Testis (tissue), 3 donors: Measurements from ENCODE around the gene CHST10. TPM values are rescaled to one million over a fixed set of nuclear protein-coding genes. Genes with fewer than 3 reads are reported as not detected.

Source experiments
- DNase-seq: peaks from one replicate; pipeline ENCODE4 v3.0.0-alpha.2; 2019
- H3K27ac ChIP-seq, 2 donors: fragments of 200-600 bp; sonication (generic); one replicate each; pipeline ENCODE4 v1.5.1; 2019
- H3K27me3 ChIP-seq: fragments of 200-600 bp; sonication (generic); one replicate; pipeline ENCODE4 v1.5.1; 2019
- H3K36me3 ChIP-seq: fragments of 200-600 bp; sonication (generic); one replicate; pipeline ENCODE4 v1.5.1; 2017; ENCODE audit warnings: low read depth; ENCODE audit errors: missing control alignments
- H3K4me1 ChIP-seq: fragments of 200-600 bp; sonication (generic); one replicate; pipeline ENCODE4 v1.5.1; 2019
- H3K4me3 ChIP-seq, 2 donors: fragments of 200-600 bp; sonication (generic); one replicate each; pipeline ENCODE4 v1.5.1; 2017 to 2019
- H3K9me3 ChIP-seq: fragments of 200-600 bp; sonication (generic); one replicate; pipeline ENCODE4 v1.5.1; 2017
- CTCF ChIP-seq, 3 experiments: fragments of 450-650 bp in 2 of 3; fragments of 200-600 bp in 1 of 3; sonication (generic) in 1 of 3; IDR thresholded peaks; one replicate each; pipeline ENCODE4 v1.5.1; 2016 to 2019; ENCODE audit warnings: antibody characterized with exemption in 3 of 3, mild to moderate bottlenecking in 2 of 3, moderate library complexity in 1 of 3
- POLR2A ChIP-seq: fragments of 450-650 bp; IDR thresholded peaks from one replicate; pipeline ENCODE4 v1.6.1; 2017; ENCODE audit warnings: antibody characterized with exemption, mild to moderate bottlenecking, moderate library complexity
- WGBS, 2 donors: methylation state at CpG; one replicate each; pipeline ENCODE4 v1.1.5; 2018; 5-methylcytosine and 5-hydroxymethylcytosine counted together
- intact Hi-C: fragments of 100-400 bp; cut with DNase I; formaldehyde crosslinking; loops from one replicate; pipeline ENCODE4 v1.15.1; 2023; ENCODE audit warnings: low total_unique reads
- polyA plus RNA-seq: library from polyadenylated mRNA; stranded (reverse); fragments of 350-450 nt; fragmentation: Illumina TruSeq; extraction: RNeasy Lipid Tissue Mini Kit (QIAGEN cat#74804); gene quantifications from one replicate; pipeline ENCODE4 v1.2.3, GENCODE V29; 2014; ENCODE audit warnings: low read depth, low replicate concordance; ENCODE audit not compliant: insufficient read depth
- total RNA-seq, 2 donors: library from RNA; depleted of rRNA; stranded (reverse); fragments of >200 nt; gene quantifications; one replicate each; pipeline ENCODE4 v1.2.3, GENCODE V29; 2016

Gene CHST10
- total and polyA plus RNA-seq, 3 donors from 2014 or later = 14.6 to 21.5 (median 14.8) TPM

GRCh38 chr2:100424277-100424875, 6.9 kb upstream of the CHST10 start:
- intact Hi-C loops = no loop called here
- no peaks in the 10 kb centered on the region for H3K36me3 ChIP-seq
- H3K9me3 ChIP-seq = no peaks in the 10 kb centered on the region
- H3K27me3 ChIP-seq = no peaks in the 10 kb centered on the region
- no peak overlapping the region for H3K27ac ChIP-seq
- WGBS, 2 donors = 82 to 89% methylated on average over 4 of the region's 4 CpGs
- no peaks in the 10 kb centered on the region for H3K4me1 ChIP-seq
- no peak overlapping the region for H3K4me3 ChIP-seq
- TF ChIP-seq POLR2A (no peak), CTCF (IDR thresholded peaks at IDR 0.05) (no peak)
- DNase-seq = no peak

GRCh38 chr2:100423631-100424030, 6.2 kb upstream of the CHST10 start:
- DNase-seq = no peak
- TF ChIP-seq POLR2A = no peak
- TF ChIP-seq CTCF (IDR thresholded peaks at IDR 0.05) = no peak
- intact Hi-C loops = no loop called here
- H3K4me3 ChIP-seq = no peak overlapping the region
- no peaks in the 10 kb centered on the region for H3K36me3 ChIP-seq
- H3K27me3 ChIP-seq = no peaks in the 10 kb centered on the region
- WGBS, 2 donors = 93 to 100% methylated on average over 1 of the region's 1 CpG
- no peaks in the 10 kb centered on the region for H3K4me1 ChIP-seq
- no peaks in the 10 kb centered on the region for H3K9me3 ChIP-seq
- no peak overlapping the region for H3K27ac ChIP-seq

GRCh38 chr2:100422320-100423055, 5.0 kb upstream of the CHST10 start:
- no peaks in the 10 kb centered on the region for H3K27me3 ChIP-seq
- TF ChIP-seq POLR2A = no peak
- TF ChIP-seq CTCF (IDR thresholded peaks at IDR 0.05) = peak; percentile 35 to 41 (median 35)
- H3K4me3 ChIP-seq = no peak overlapping the region
- no peaks in the 10 kb centered on the region for H3K4me1 ChIP-seq
- peak; percentile 61 for DNase-seq
- H3K27ac ChIP-seq = no peak overlapping the region
- 91 to 92% methylated on average over 4 of the region's 4 CpGs for WGBS, 2 donors
- intact Hi-C loops = no loop called here
- no peaks in the 10 kb centered on the region for H3K9me3 ChIP-seq
- H3K36me3 ChIP-seq = no peaks in the 10 kb centered on the region

GRCh38 chr2:100419915-100420314, 2.4 kb upstream of the CHST10 start:
- intact Hi-C loops = no loop called here
- no peak for DNase-seq
- no peak for TF ChIP-seq POLR2A
- TF ChIP-seq CTCF (IDR thresholded peaks at IDR 0.05) = no peak
- Histone ChIP-seq H3K4me3 (no peak overlapping the region), H3K9me3 (no peaks in the 10 kb centered on the region), H3K27me3 (no peaks in the 10 kb centered on the region), H3K36me3 (no peaks in the 10 kb centered on the region), H3K27ac (no peak overlapping the region), H3K4me1 (peaks cover 8% of the 10 kb centered on the region)
- 62 to 74% methylated on average over 3 of the region's 3 CpGs for WGBS, 2 donors
